B cell (primary cell): Measurements from ENCODE around the gene LAMA3. TPM values are rescaled to one million over a fixed set of nuclear protein-coding genes. Genes with fewer than 3 reads are reported as not detected.

ENCODE experiments used
- ATAC-seq: fragments of 200-7000 bp; cut with Tn5 transposase; one replicate; pipeline ENCODE4 v1.10.0; 2021; ENCODE audit warnings: low read depth, mild to moderate bottlenecking, moderate number of reproducible peaks, moderate library complexity
- CTCF ChIA-PET: fragments of 350-600 bp; sonication (Branson Sonifier 250); formaldehyde crosslinking; loops from one replicate; lab custom pipeline; 2021; ENCODE audit warnings: antibody characterized with exemption, inconsistent platforms; lab: Charles Lee
- POLR2A ChIA-PET: fragments of 350-600 bp; sonication (Branson Sonifier 250); formaldehyde crosslinking; loops from one replicate; lab custom pipeline; 2021; ENCODE audit warnings: antibody characterized with exemption; lab: Charles Lee
- DNase-seq: peaks from one replicate; pipeline ENCODE4 v3.0.0; 2013
- H2AFZ ChIP-seq: 2 replicates; pipeline ENCODE4 v1.6.1; 2012; ENCODE audit warnings: mild to moderate bottlenecking, low read depth, low read length; ENCODE audit not compliant: insufficient read depth, poor library complexity, severe bottlenecking
- H3K27ac ChIP-seq, 2 donors: 1 replicate in 1 of 2; 2 replicates in 1 of 2; pipeline ENCODE4 v1.5.1; 2012 to 2013; ENCODE audit warnings: low read length in 2 of 2, mild to moderate bottlenecking in 2 of 2, moderate library complexity in 1 of 2
- H3K27me3 ChIP-seq, 4 experiments: fragments of 200-600 bp in 1 of 4; sonication (generic) in 1 of 4; replicated peaks in 1 of 4; 1 replicate in 2 of 4; 2 replicates in 2 of 4; pipeline versions ENCODE4 v1.6.1 to v1.7.0; 2013 to 2016; ENCODE audit warnings: low read length in 3 of 4, mild to moderate bottlenecking in 2 of 4, mixed read lengths in 1 of 4, moderate library complexity in 1 of 4; ENCODE audit not compliant: insufficient read depth in 4 of 4, control insufficient read depth in 3 of 4; ENCODE audit errors: control extremely low read depth in 1 of 4
- H3K36me3 ChIP-seq, 2 experiments: replicated peaks in 1 of 2; 1 replicate in 1 of 2; 2 replicates in 1 of 2; pipeline versions ENCODE4 v1.6.1 to v1.7.1; 2013; ENCODE audit warnings: low read length in 1 of 2; ENCODE audit not compliant: insufficient read depth in 2 of 2, control insufficient read depth in 1 of 2; ENCODE audit errors: control extremely low read depth in 1 of 2, extremely low read depth in 1 of 2
- H3K4me1 ChIP-seq, 2 donors: fragments of 200-600 bp in 1 of 2; sonication (generic) in 1 of 2; 1 replicate in 1 of 2; 2 replicates in 1 of 2; pipeline versions ENCODE4 v1.5.1 to v1.6.1; 2013 to 2017; ENCODE audit warnings: low read length in 2 of 2; ENCODE audit not compliant: control insufficient read depth in 2 of 2, insufficient read depth in 2 of 2
- H3K4me2 ChIP-seq: replicated peaks from 2 replicates; pipeline ENCODE3; 2012; ENCODE audit warnings: mild to moderate bottlenecking, low read depth, low read length; ENCODE audit not compliant: poor library complexity, severe bottlenecking
- H3K4me3 ChIP-seq, 5 experiments: fragments of 200-600 bp in 1 of 5; sonication (generic) in 1 of 5; 1 replicate in 3 of 5; 2 replicates in 2 of 5; pipeline versions ENCODE4 v1.5.1 to v1.7.0; 2011 to 2016; ENCODE audit warnings: low read length in 4 of 5, mild to moderate bottlenecking in 4 of 5, low read depth in 2 of 5, control low read depth in 1 of 5, moderate library complexity in 1 of 5; ENCODE audit not compliant: insufficient read depth in 1 of 5; ENCODE audit errors: control extremely low read depth in 1 of 5, extremely low read depth in 1 of 5
- H3K79me2 ChIP-seq: fragments of 200-600 bp; sonication (generic); one replicate; pipeline ENCODE4 v1.6.0; 2016; ENCODE audit warnings: low read length; ENCODE audit not compliant: control insufficient read depth, insufficient read depth
- H3K9ac ChIP-seq: fragments of 200-600 bp; sonication (generic); 2 replicates; pipeline ENCODE4 v1.6.1; 2017; ENCODE audit warnings: mild to moderate bottlenecking, low read length, moderate library complexity
- H3K9me3 ChIP-seq, 3 donors: one replicate each; pipeline versions ENCODE4 v1.6.1 to v1.7.1; 2013; ENCODE audit warnings: low read length in 2 of 3; ENCODE audit not compliant: control insufficient read depth in 2 of 3, insufficient read depth in 1 of 3; ENCODE audit errors: control extremely low read depth in 1 of 3
- H4K20me1 ChIP-seq: 2 replicates; pipeline ENCODE4 v1.6.0; 2012; ENCODE audit warnings: mild to moderate bottlenecking, low read length; ENCODE audit not compliant: insufficient read depth, control insufficient read depth, poor library complexity, severe bottlenecking
- H3K27ac Mint-ChIP-seq: one replicate; pipeline ENCODE4 v1.8.0; 2021; ENCODE audit warnings: mixed read lengths
- H3K27me3 Mint-ChIP-seq: one replicate; pipeline ENCODE4 v1.8.0; 2021; ENCODE audit warnings: mixed read lengths
- H3K4me1 Mint-ChIP-seq: one replicate; pipeline ENCODE4 v1.8.0; 2021; ENCODE audit warnings: mixed read lengths
- H3K4me3 Mint-ChIP-seq: one replicate; pipeline ENCODE4 v1.8.0; 2021; ENCODE audit warnings: mixed read lengths
- H3K9me3 Mint-ChIP-seq: one replicate; pipeline ENCODE4 v1.8.0; 2022; ENCODE audit warnings: mixed read lengths; ENCODE audit not compliant: insufficient read depth
- EZH2 ChIP-seq: IDR thresholded peaks from 2 replicates; pipeline ENCODE4 v1.6.1; 2012; ENCODE audit warnings: borderline replicate concordance, low read depth, mild to moderate bottlenecking, moderate library complexity, low read length; ENCODE audit not compliant: insufficient read depth, poor library complexity, severe bottlenecking
- WGBS: methylation state at CpG from one replicate; pipeline ENCODE4 v1.1.5; 2013; ENCODE audit warnings: missing lambda C conversion rate; ENCODE audit not compliant: insufficient coverage; 5-methylcytosine and 5-hydroxymethylcytosine counted together
- intact Hi-C: fragments of 100-400 bp; cut with micrococcal nuclease; formaldehyde crosslinking; loops from one replicate; pipeline ENCODE4 v1.10.0; 2022
- polyA plus RNA-seq: library from polyadenylated mRNA; depleted of rRNA; stranded (reverse); fragments of >200 nt; gene quantifications from 2 replicates; pipeline ENCODE4 v1.2.3, GENCODE V29; 2012
- total RNA-seq, 2 donors: library from RNA; stranded (reverse); fragments of 120-200 nt in 1 of 2; gene quantifications; 1 replicate in 1 of 2; 2 replicates in 1 of 2; pipeline versions ENCODE4 v1.2.3 to v1.2.4, GENCODE V29; 2013 to 2022
- TF ChIP-seq, protein P1 (sequence below): fragments of 200-600 bp; IDR thresholded peaks from one replicate; pipeline ENCODE4 v1.8.0; 2022; ENCODE audit warnings: antibody characterized with exemption, mild to moderate bottlenecking

The LAMA3 gene
- total and polyA plus RNA-seq, 2 donors (not counting 1 experiment from before 2014, with no cell fraction given), result 0.03 to 0.32 TPM

DNA sequence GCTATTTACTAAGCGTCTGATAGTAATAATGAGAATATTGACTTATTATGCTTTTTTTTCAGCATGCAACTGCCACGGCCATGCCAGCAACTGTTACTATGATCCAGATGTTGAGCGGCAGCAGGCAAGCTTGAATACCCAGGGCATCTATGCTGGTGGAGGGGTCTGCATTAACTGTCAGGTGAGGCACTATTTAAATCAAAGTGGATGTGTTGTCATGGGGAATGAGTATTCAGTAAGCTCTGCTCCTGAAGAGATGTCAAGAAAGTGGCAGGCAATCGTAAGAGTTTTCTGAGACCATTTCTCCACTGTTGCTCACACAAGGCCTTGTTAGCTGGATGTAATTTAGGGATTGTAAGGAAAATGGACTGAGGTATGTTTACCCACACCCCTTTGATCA, 74.1 kb downstream of the LAMA3 start:
- Histone ChIP-seq H3K27ac (no peak overlapping the region), H3K36me3 (no peaks in the 10 kb centered on the region), H3K9ac (no peak overlapping the region), H3K27me3 (peaks cover 0 to 3% (median 0%) of the 10 kb centered on the region in 4 experiments), H3K4me2 (no peak overlapping the region), H3K4me3 (no peak overlapping the region), H2AFZ (no peak overlapping the region), H3K79me2 (no peaks in the 10 kb centered on the region), H4K20me1 (no peaks in the 10 kb centered on the region), H3K9me3 (peaks cover 0 to 3% (median 0%) of the 10 kb centered on the region in 3 donors), H3K4me1 (no peaks in the 10 kb centered on the region)
- no peak for TF ChIP-seq EZH2
- TF ChIP-seq, protein P1, sequence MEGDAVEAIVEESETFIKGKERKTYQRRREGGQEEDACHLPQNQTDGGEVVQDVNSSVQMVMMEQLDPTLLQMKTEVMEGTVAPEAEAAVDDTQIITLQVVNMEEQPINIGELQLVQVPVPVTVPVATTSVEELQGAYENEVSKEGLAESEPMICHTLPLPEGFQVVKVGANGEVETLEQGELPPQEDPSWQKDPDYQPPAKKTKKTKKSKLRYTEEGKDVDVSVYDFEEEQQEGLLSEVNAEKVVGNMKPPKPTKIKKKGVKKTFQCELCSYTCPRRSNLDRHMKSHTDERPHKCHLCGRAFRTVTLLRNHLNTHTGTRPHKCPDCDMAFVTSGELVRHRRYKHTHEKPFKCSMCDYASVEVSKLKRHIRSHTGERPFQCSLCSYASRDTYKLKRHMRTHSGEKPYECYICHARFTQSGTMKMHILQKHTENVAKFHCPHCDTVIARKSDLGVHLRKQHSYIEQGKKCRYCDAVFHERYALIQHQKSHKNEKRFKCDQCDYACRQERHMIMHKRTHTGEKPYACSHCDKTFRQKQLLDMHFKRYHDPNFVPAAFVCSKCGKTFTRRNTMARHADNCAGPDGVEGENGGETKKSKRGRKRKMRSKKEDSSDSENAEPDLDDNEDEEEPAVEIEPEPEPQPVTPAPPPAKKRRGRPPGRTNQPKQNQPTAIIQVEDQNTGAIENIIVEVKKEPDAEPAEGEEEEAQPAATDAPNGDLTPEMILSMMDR, result no peak
- intact Hi-C loops, result no loop called here
- POLR2A ChIA-PET, result no interaction called here
- CTCF ChIA-PET, result no interaction called here
- H3K27ac Mint-ChIP-seq, result no peak overlapping the region
- H3K4me3 Mint-ChIP-seq, result no peak overlapping the region
- no peak for DNase-seq
- H3K27me3 Mint-ChIP-seq, result peaks cover 12% of the 10 kb centered on the region
- H3K9me3 Mint-ChIP-seq, result peaks cover 3% of the 10 kb centered on the region
- 83% methylated on average over 2 of the region's 4 CpGs for WGBS
- no peaks in the 10 kb centered on the region for H3K4me1 Mint-ChIP-seq
- ATAC-seq, result no peak

DNA sequence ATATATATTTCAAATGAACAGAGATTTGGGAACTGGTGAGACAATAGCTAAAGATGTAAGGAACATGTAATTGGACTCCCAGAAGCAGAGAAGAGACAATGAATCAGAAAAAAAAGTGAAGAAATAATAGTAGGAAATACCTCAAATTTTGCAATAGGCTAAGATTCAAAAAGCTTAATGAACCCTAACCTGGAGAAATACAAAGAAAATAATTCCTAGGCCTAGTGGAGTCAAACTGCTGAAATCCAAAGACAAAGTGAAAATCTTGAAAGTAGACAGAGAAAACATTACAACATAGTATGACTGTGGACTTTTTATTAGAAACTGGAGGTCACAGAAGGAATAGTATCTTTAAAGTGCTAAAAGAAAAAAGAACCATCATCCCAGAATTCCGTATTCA, 76.7 kb downstream of the LAMA3 start:
- H3K36me3 ChIP-seq, result no peaks in the 10 kb centered on the region
- TF ChIP-seq, protein P1, result no peak
- TF ChIP-seq EZH2, result no peak
- no CpG with 5 or more reads among the region's 1 CpG for WGBS
- ATAC-seq, result no peak
- peaks cover 6% of the 10 kb centered on the region for H3K9me3 Mint-ChIP-seq
- H2AFZ ChIP-seq, result no peak overlapping the region
- H3K27ac Mint-ChIP-seq, result no peak overlapping the region
- DNase-seq, result no peak
- no peaks in the 10 kb centered on the region for H3K4me1 ChIP-seq
- H3K4me2 ChIP-seq, result no peak overlapping the region
- ChIA-PET CTCF (no interaction called here), POLR2A (no interaction called here)
- peaks cover 18% of the 10 kb centered on the region for H3K27me3 Mint-ChIP-seq
- no peaks in the 10 kb centered on the region for H4K20me1 ChIP-seq
- no peak overlapping the region for H3K4me3 ChIP-seq
- no peaks in the 10 kb centered on the region for H3K79me2 ChIP-seq
- H3K4me1 Mint-ChIP-seq, result no peaks in the 10 kb centered on the region
- H3K27me3 ChIP-seq, result peaks cover 0 to 3% (median 0%) of the 10 kb centered on the region in 4 experiments
- no peak overlapping the region for H3K9ac ChIP-seq
- no peak overlapping the region for H3K27ac ChIP-seq
- intact Hi-C loops, result no loop called here
- H3K9me3 ChIP-seq, result peaks cover 0 to 3% (median 3%) of the 10 kb centered on the region in 3 donors
- H3K4me3 Mint-ChIP-seq, result no peak overlapping the region
